Endothelial cell of umbilical vein (primary cell): ENCODE measurements around the gene MED13. TPM values are rescaled to one million over a fixed set of nuclear protein-coding genes. Genes with fewer than 3 reads are reported as not detected.

Source experiments
- BruUV-seq: library from RNA; stranded (reverse); fragments of 400-500 nt; replicated peaks from 2 replicates; lab custom pipeline; 2021; lab: Mats Ljungman, UMichigan
- CTCF ChIA-PET: fragments of 300-600, 350-600 bp; sonication (Branson Sonifier 250); formaldehyde crosslinking; loops from one replicate; lab custom pipeline; 2021; ENCODE audit warnings: antibody characterized with exemption, inconsistent platforms; lab: Charles Lee
- POLR2A ChIA-PET: fragments of 300-600, 350-600 bp; sonication (Branson Sonifier 250); formaldehyde crosslinking; loops from one replicate; lab custom pipeline; 2021; ENCODE audit warnings: antibody characterized with exemption, inconsistent platforms; lab: Charles Lee
- DNase-seq: peaks from one replicate; pipeline ENCODE4 v3.0.0-alpha.2; 2011; ENCODE audit warnings: low read depth, low spot score
- FAIRE-seq: peaks from 2 replicates; lab custom pipeline; 2011; peaks lifted over from hg19 to GRCh38; lab: Jason Lieb, UNC
- H2AFZ ChIP-seq: 2 replicates; pipeline ENCODE4 v1.6.0; 2012; ENCODE audit warnings: low read depth, low read length, control low read depth, inconsistent platforms
- H3K27ac ChIP-seq: 2 replicates; pipeline ENCODE4 v1.5.1; 2011; ENCODE audit warnings: low read depth, mild to moderate bottlenecking, control low read depth, low read length, moderate library complexity; ENCODE audit not compliant: insufficient read depth
- H3K27me3 ChIP-seq, 2 experiments: 2 replicates each; pipeline versions ENCODE4 v1.6.0 to v1.6.1; 2011; ENCODE audit warnings: low read length in 2 of 2, mixed read lengths in 1 of 2; ENCODE audit not compliant: control insufficient read depth in 2 of 2, insufficient read depth in 2 of 2
- H3K36me3 ChIP-seq, 2 experiments: 2 replicates in 1 of 2; 3 replicates in 1 of 2; pipeline ENCODE4 v1.5.1; 2011; ENCODE audit warnings: low read length in 2 of 2, mild to moderate bottlenecking in 1 of 2, moderate library complexity in 1 of 2; ENCODE audit not compliant: control insufficient read depth in 2 of 2, insufficient read depth in 2 of 2; ENCODE audit errors: extremely low read depth in 1 of 2
- H3K4me1 ChIP-seq: 3 replicates; pipeline ENCODE4 v1.5.1; 2011; ENCODE audit warnings: mild to moderate bottlenecking, low read length; ENCODE audit not compliant: control insufficient read depth, insufficient read depth; ENCODE audit errors: extremely low read depth
- H3K4me2 ChIP-seq: 2 replicates; pipeline ENCODE4 v1.6.1; 2011; ENCODE audit warnings: low read length, control low read depth, mixed read lengths; ENCODE audit not compliant: insufficient read depth
- H3K4me3 ChIP-seq, 3 experiments: fragments of 200-600 bp in 1 of 3; sonication (generic), shearing (Covaris generic) in 1 of 3; replicated peaks in 1 of 3; 2 replicates each; pipeline ENCODE4 v1.5.1; 2011 to 2016; ENCODE audit warnings: control low read depth in 3 of 3, low read length in 3 of 3, mild to moderate bottlenecking in 2 of 3, inconsistent platforms in 1 of 3, low read depth in 1 of 3, moderate library complexity in 1 of 3; ENCODE audit not compliant: insufficient read depth in 1 of 3
- H3K79me2 ChIP-seq: 2 replicates; pipeline ENCODE4 v1.6.0; 2012; ENCODE audit warnings: low read length, inconsistent platforms; ENCODE audit not compliant: control insufficient read depth, insufficient read depth
- H3K9ac ChIP-seq: replicated peaks from 2 replicates; pipeline ENCODE3; 2011; ENCODE audit warnings: low read length, control low read depth; ENCODE audit not compliant: insufficient read depth; ENCODE audit errors: extremely low read depth
- H3K9me1 ChIP-seq: replicated peaks from 3 replicates; pipeline ENCODE4 v1.6.0; 2011; ENCODE audit warnings: mild to moderate bottlenecking, low read length; ENCODE audit not compliant: control insufficient read depth, insufficient read depth; ENCODE audit errors: extremely low read depth
- H3K9me3 ChIP-seq: replicated peaks from 2 replicates; pipeline ENCODE4 v1.5.1; 2012; ENCODE audit warnings: low read length, inconsistent platforms; ENCODE audit not compliant: control insufficient read depth, insufficient read depth
- H4K20me1 ChIP-seq: replicated peaks from 2 replicates; pipeline ENCODE3; 2011; ENCODE audit warnings: mild to moderate bottlenecking, low read length; ENCODE audit not compliant: control insufficient read depth, insufficient read depth; ENCODE audit errors: extremely low read depth
- CTCF ChIP-seq, 2 donors: IDR thresholded peaks; 1 replicate in 1 of 2; 2 replicates in 1 of 2; pipeline ENCODE4 v1.5.1; 2011; ENCODE audit warnings: low read length in 2 of 2, mild to moderate bottlenecking in 2 of 2, moderate library complexity in 2 of 2, control low read depth in 1 of 2, inconsistent platforms in 1 of 2, low read depth in 1 of 2; ENCODE audit not compliant: insufficient read depth in 1 of 2; ENCODE audit errors: extremely low read depth in 1 of 2
- JUN ChIP-seq: IDR thresholded peaks from 2 replicates; pipeline ENCODE4 v1.6.1; 2011; ENCODE audit warnings: borderline replicate concordance, low read depth; ENCODE audit not compliant: insufficient read length, insufficient read depth
- MYC ChIP-seq: IDR thresholded peaks from one replicate; pipeline ENCODE4 v1.6.1; 2011; ENCODE audit warnings: mild to moderate bottlenecking, low read depth, low read length
- POLR2A ChIP-seq: IDR thresholded peaks from 2 replicates; pipeline ENCODE4 v1.6.1; 2012; ENCODE audit warnings: low read depth, mild to moderate bottlenecking, control low read depth, low read length
- POLR2AphosphoS5 ChIP-seq: IDR thresholded peaks from 2 replicates; pipeline ENCODE4 v1.6.1; 2012; ENCODE audit warnings: low read depth, mild to moderate bottlenecking, control low read depth, low read length, moderate library complexity; ENCODE audit not compliant: insufficient read depth
- dilution Hi-C: fragments of 300-500 bp; cut with MboI; formaldehyde crosslinking; loops from one replicate; pipeline ENCODE4 v1.15.0; 2019; ENCODE audit warnings: low sequenced_read_pairs; ENCODE audit not compliant: extremely low pct_ligation_motif_present
- intact Hi-C: fragments of 100-400 bp; cut with micrococcal nuclease; formaldehyde crosslinking; loops from one replicate; pipeline ENCODE4 v1.10.0; 2022
- polyA plus RNA-seq, 4 experiments: library from polyadenylated mRNA; depleted of rRNA in 3 of 4; stranded (reverse) in 3 of 4; unstranded in 1 of 4; fragments of >200 nt; gene quantifications; 2 replicates each; pipeline versions ENCODE4 v1.2.1 to v1.2.3, GENCODE V29; 2011 to 2012; ENCODE audit warnings: missing spikeins in 1 of 4
- total RNA-seq: library from RNA; stranded (reverse); gene quantifications from 2 replicates; pipeline ENCODE4 v1.2.3, GENCODE V29; 2021
- TF ChIP-seq, protein P1 (sequence below): IDR thresholded peaks from 2 replicates; pipeline ENCODE4 v1.6.1; 2011; ENCODE audit not compliant: insufficient read depth, insufficient read length

Gene MED13
- total and polyA plus RNA-seq, 2 donors (not counting 3 experiments of a cell fraction or from before 2014, with no cell fraction given), result 11.6 to 49.6 TPM

GRCh38 chr17:61967729-61968128 is 97.3 kb downstream of the MED13 start:
- Histone ChIP-seq H3K36me3 (peaks cover 13 to 15% of the 10 kb centered on the region in 2 experiments), H3K79me2 (peaks cover 1% of the 10 kb centered on the region), H3K9ac (no peak overlapping the region), H3K4me1 (no peaks in the 10 kb centered on the region), H3K27ac (no peak overlapping the region), H3K9me1 (no peaks in the 10 kb centered on the region), H3K4me2 (no peak overlapping the region), H4K20me1 (no peaks in the 10 kb centered on the region), H2AFZ (no peak overlapping the region), H3K9me3 (no peaks in the 10 kb centered on the region), H3K4me3 (no peak overlapping the region), H3K27me3 (no peaks in the 10 kb centered on the region)
- ChIA-PET POLR2A (no interaction called here), CTCF (no interaction called here)
- intact Hi-C loops (no loop called here), dilution Hi-C loops (no loop called here)
- no TSS peak for BruUV-seq
- FAIRE-seq, result no peak
- TF ChIP-seq, protein P1, sequence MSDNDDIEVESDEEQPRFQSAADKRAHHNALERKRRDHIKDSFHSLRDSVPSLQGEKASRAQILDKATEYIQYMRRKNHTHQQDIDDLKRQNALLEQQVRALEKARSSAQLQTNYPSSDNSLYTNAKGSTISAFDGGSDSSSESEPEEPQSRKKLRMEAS, result no peak
- no peak for TF ChIP-seq POLR2A
- no peak for TF ChIP-seq JUN
- no peak for TF ChIP-seq CTCF (IDR thresholded peaks at IDR 0.05; ENCODE audit: extremely low read depth in 1 of 2, insufficient read depth in 1 of 2, low read depth in 1 of 2, low read length in 2 of 2)
- DNase-seq, result no peak

DNA sequence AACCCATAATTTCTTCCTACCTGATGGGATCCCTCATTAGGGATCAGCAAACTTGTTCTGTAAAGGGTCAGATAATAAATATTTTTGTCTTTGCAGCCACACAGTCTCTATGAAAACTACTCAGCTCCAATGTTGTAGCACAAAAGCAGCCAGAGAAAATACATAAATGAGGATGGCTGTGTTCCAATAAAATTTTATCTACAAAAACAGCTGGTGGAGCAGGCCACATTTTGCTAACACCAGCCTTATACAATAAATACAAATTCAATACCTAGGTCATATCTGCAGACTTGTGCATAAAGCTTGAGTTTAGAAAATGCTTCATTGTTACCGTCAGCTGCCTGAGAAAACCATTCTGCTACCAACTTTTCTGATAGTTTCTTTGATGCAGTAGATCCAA is 98.9 kb downstream of the MED13 start:
- Histone ChIP-seq H3K4me2 (no peak overlapping the region), H3K9ac (no peak overlapping the region), H3K9me3 (no peaks in the 10 kb centered on the region), H3K36me3 (peaks cover 16 to 17% of the 10 kb centered on the region in 2 experiments), H3K4me3 (no peak overlapping the region), H3K79me2 (peaks cover 1% of the 10 kb centered on the region), H3K9me1 (no peaks in the 10 kb centered on the region), H3K27ac (no peak overlapping the region), H2AFZ (no peak overlapping the region), H3K27me3 (no peaks in the 10 kb centered on the region), H4K20me1 (no peaks in the 10 kb centered on the region), H3K4me1 (no peaks in the 10 kb centered on the region)
- no peak for FAIRE-seq
- POLR2A ChIA-PET, result no interaction called here
- intact Hi-C loops, result no loop called here
- TF ChIP-seq CTCF (IDR thresholded peaks at IDR 0.05; ENCODE audit: extremely low read depth in 1 of 2, insufficient read depth in 1 of 2, low read depth in 1 of 2, low read length in 2 of 2), result no peak
- TF ChIP-seq, protein P1, result no peak
- no peak for TF ChIP-seq MYC
- no peak for TF ChIP-seq POLR2AphosphoS5
- DNase-seq, result peak; percentile 85
- dilution Hi-C loops, result no loop called here
- CTCF ChIA-PET, result interaction anchor here (1.1 to 1.2 kb wide), 2 partner anchors 11 to 19 kb away, joined by 3 to 4 read pairs; no protein-coding TSS in a partner anchor
- no TSS peak for BruUV-seq
